HepG2 (cell line): Measurements from ENCODE around the gene PLPPR2. TPM values are rescaled to one million over a fixed set of nuclear protein-coding genes. Genes with fewer than 3 reads are reported as not detected.
A peak's percentile ranks its signal among the peaks of the same experiment; 100 is the strongest.

Source experiments
- ARHGAP35 ChIP-seq: sonication (generic); formaldehyde crosslinking; IDR thresholded peaks from 2 replicates; pipeline ENCODE4 v1.9.0; 2022; ENCODE audit warnings: mild to moderate bottlenecking, inconsistent platforms, moderate library complexity, missing genetic modification reagents, borderline replicate concordance
- ELF3 ChIP-seq: IDR thresholded peaks from 2 replicates; pipeline ENCODE4 v1.6.1; 2016; ENCODE audit warnings: missing genetic modification reagents, missing compliant biosample characterization
- ELK4 ChIP-seq: sonication (generic); formaldehyde crosslinking; IDR thresholded peaks from 2 replicates; pipeline ENCODE4 v1.9.0; 2021; ENCODE audit warnings: missing genetic modification reagents, borderline replicate concordance
- FOXM1 ChIP-seq: sonication (generic); formaldehyde crosslinking; IDR thresholded peaks from 2 replicates; pipeline ENCODE4 v1.5.0; 2020; ENCODE audit warnings: missing genetic modification reagents
- KLF15 ChIP-seq: sonication (generic); formaldehyde crosslinking; IDR thresholded peaks from 2 replicates; pipeline ENCODE4 v1.8.1; 2023; ENCODE audit warnings: borderline replicate concordance, mild to moderate bottlenecking, inconsistent platforms, missing genetic modification reagents, mixed read lengths
- MIER3 ChIP-seq: IDR thresholded peaks from 2 replicates; pipeline ENCODE4 v1.6.1; 2016; ENCODE audit warnings: missing compliant biosample characterization, borderline replicate concordance
- PITX1 ChIP-seq: sonication (generic); formaldehyde crosslinking; IDR thresholded peaks from 2 replicates; pipeline ENCODE4 v1.5.1; 2020; ENCODE audit warnings: mild to moderate bottlenecking, missing genetic modification reagents
- RARA ChIP-seq: IDR thresholded peaks from 2 replicates; pipeline ENCODE4 v1.6.1; 2016; ENCODE audit warnings: missing genetic modification reagents, missing compliant biosample characterization
- RBFOX2 ChIP-seq: fragments of 200-400 bp; formaldehyde crosslinking; IDR thresholded peaks from 2 replicates; pipeline ENCODE4 v1.6.1; 2017; ENCODE audit warnings: low read depth, mild to moderate bottlenecking, low read length
- SAP130 ChIP-seq: IDR thresholded peaks from 2 replicates; pipeline ENCODE4 v1.6.1; 2016; ENCODE audit warnings: low read depth
- TEAD3 ChIP-seq: optimal IDR thresholded peaks from 2 replicates; pipeline ENCODE3; 2016; ENCODE audit warnings: borderline replicate concordance
- ZBTB33 ChIP-seq: sonication (generic); formaldehyde crosslinking; IDR thresholded peaks from 2 replicates; pipeline ENCODE4 v1.4.0; 2020; ENCODE audit warnings: missing genetic modification reagents
- ZKSCAN8 ChIP-seq: IDR thresholded peaks from 2 replicates; pipeline ENCODE4 v1.6.1; 2016; ENCODE audit warnings: borderline replicate concordance, missing genetic modification reagents, missing compliant biosample characterization
- ZNF235 ChIP-seq: sonication (generic); formaldehyde crosslinking; IDR thresholded peaks from 2 replicates; pipeline ENCODE4 v1.8.1; 2023; ENCODE audit warnings: mild to moderate bottlenecking, missing genetic modification reagents, borderline replicate concordance
- ZNF484 ChIP-seq: sonication (generic); formaldehyde crosslinking; IDR thresholded peaks from 2 replicates; pipeline ENCODE4 v1.5.1; 2020; ENCODE audit warnings: mild to moderate bottlenecking, low read depth, missing genetic modification reagents, borderline replicate concordance
- ZNF737 ChIP-seq: sonication (generic); formaldehyde crosslinking; IDR thresholded peaks from 2 replicates; pipeline ENCODE4 v1.5.0; 2020; ENCODE audit warnings: missing genetic modification reagents, mild to moderate bottlenecking, borderline replicate concordance
- ZNF740 ChIP-seq: sonication (generic); formaldehyde crosslinking; IDR thresholded peaks from 2 replicates; pipeline ENCODE4 v1.4.0; 2020; ENCODE audit warnings: missing genetic modification reagents
- ZNF761 ChIP-seq: sonication (generic); formaldehyde crosslinking; conservative IDR thresholded peaks from 2 replicates; pipeline ENCODE4 v1.4.0; 2020; ENCODE audit warnings: mild to moderate bottlenecking, missing genetic modification reagents
- ZNF770 ChIP-seq: sonication (generic); formaldehyde crosslinking; IDR thresholded peaks from 2 replicates; pipeline ENCODE4 v1.5.0; 2020; ENCODE audit warnings: mild to moderate bottlenecking, missing genetic modification reagents
- polyA plus RNA-seq, 8 experiments: library from polyadenylated mRNA; depleted of rRNA in 3 of 8; stranded (reverse) in 7 of 8; unstranded in 1 of 8; fragments of >200 nt; fragmentation: Illumina TruSeq in 4 of 8; extraction: Trizol in 4 of 8; gene quantifications; 2 replicates each; pipeline versions ENCODE4 v1.2.1 to v1.2.3, GENCODE V29; 2011 to 2016; ENCODE audit warnings: low read depth in 4 of 8, missing spikeins in 1 of 8, mixed read lengths in 1 of 8; ENCODE audit not compliant: insufficient read depth in 1 of 8
- total RNA-seq, 5 experiments: library from RNA; depleted of rRNA; stranded (reverse); fragments of >200 nt; fragmentation: Illumina TruSeq; extraction: Trizol; gene quantifications; 2 replicates each; pipeline ENCODE4 v1.2.3, GENCODE V29; 2016; ENCODE audit warnings: low read depth in 1 of 5

PLPPR2 gene
- total and polyA plus RNA-seq, 2 of the 13 experiments (the other 11 are each of a cell fraction or from before 2014, with no cell fraction given): 1.5 to 2.1 TPM

GRCh38 chr19:11374433-11375142 lies 19.4 kb downstream of the PLPPR2 start, which contains the start of gene SWSAP1 (continued):
- TF ChIP-seq TEAD3 (CRISPR knock-in tag) (peak; percentile 58), RBFOX2 (peak; percentile 86), ZBTB33 (CRISPR knock-in tag) (no peak), ZKSCAN8 (CRISPR knock-in tag) (no peak), ZNF235 (CRISPR knock-in tag) (no peak), FOXM1 (no peak), PITX1 (CRISPR knock-in tag) (no peak), SAP130 (peak; percentile 84), ZNF737 (CRISPR knock-in tag) (no peak), ZNF770 (CRISPR knock-in tag) (no peak), ELK4 (no peak), MIER3 (CRISPR knock-in tag) (peak; percentile 63; the same call in 1 of the 2 replicates), KLF15 (peak; percentile 66; the same call in 1 of the 2 replicates), ZNF484 (no peak), ARHGAP35 (CRISPR knock-in tag) (no peak), ZNF740 (no peak; the same call in 1 of the 2 replicates), ELF3 (CRISPR knock-in tag) (no peak), RARA (CRISPR knock-in tag) (peak; percentile 62), ZNF761 (CRISPR knock-in tag) (no peak)
